Body of pancreas (tissue), 4 donors: Measurements from ENCODE around the gene WDR86.

Experiments
- CTCF ChIP-seq, 7 experiments: fragments of 450-650 bp in 4 of 7; fragments of 200-600 bp in 3 of 7; sonication (generic) in 3 of 7; IDR thresholded peaks; one replicate each; pipeline ENCODE4 v1.5.1; 2016 to 2019; ENCODE audit warnings: antibody characterized with exemption in 7 of 7
- POLR2A ChIP-seq, 3 donors: fragments of 450-650 bp; IDR thresholded peaks; one replicate each; pipeline ENCODE4 v1.6.1; 2016; ENCODE audit warnings: antibody characterized with exemption in 3 of 3, mild to moderate bottlenecking in 2 of 3

- TF ChIP-seq CTCF (IDR thresholded peaks at IDR 0.05) (no peak), POLR2A (IDR thresholded peaks at IDR 0.05) (no peak)
These were observed 26.0 kb downstream of the WDR86 start for GRCh38 chr7:151383638-151384351.
